ENCODE data around the gene COX7A1.
"Not testable (repeated sequence)": the region's sequence is repeated elsewhere in the genome, so short reads cannot be mapped to it uniquely, and the experiment has no call there.

Gene COX7A1

DNA sequence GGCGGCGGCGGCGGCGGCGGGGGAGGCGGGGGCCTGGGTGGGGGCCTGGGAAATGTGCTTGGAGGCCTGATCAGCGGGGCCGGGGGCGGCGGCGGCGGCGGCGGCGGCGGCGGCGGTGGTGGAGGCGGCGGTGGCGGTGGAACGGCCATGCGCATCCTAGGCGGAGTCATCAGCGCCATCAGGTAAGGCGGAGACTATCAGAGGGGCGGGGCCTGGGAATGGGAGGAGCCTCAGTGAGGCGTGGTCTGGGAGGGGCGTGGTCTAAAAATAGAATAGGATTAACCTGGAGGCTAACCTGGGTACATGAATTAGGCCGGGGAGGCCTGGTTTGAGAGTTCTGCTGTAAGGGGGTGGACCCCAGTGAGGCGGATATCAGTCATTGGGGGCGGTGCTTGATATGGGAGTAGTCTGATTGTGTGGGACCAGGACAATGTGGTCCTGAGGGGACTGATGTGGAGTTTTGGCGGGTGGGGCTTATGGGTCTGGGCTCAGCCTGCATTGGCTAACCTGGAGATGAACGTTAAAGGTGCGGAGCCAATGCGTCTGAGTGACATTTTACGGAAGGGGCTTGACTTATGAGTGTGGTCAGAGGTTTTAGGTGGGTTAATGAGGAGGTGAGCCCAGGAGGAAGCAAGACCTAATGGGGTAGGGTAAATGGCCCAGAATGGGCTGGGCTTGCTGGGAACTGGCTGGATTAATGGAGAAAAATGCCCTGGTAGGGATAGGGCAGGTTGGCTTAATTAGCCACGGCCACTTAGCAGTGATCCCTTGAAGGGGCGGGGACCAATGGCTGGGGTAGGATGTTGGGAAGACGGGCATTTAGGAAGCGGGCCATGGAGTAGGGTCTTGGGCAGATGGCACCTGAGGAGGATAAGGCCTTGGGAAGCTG is 11.0 kb downstream of the COX7A1 start:
- Histone ChIP-seq H3K4me1 (ENCODE audit: control insufficient read depth, insufficient read depth, low read length) (peaks cover 8% of the 10 kb centered on the region), H3K4me3 (ENCODE audit: low read depth, low read length) (peak overlapping the region; percentile 95), H3K9me3 (ENCODE audit: control insufficient read depth, insufficient read depth, low read depth, low read length) (no peaks in the 10 kb centered on the region), H3K27me3 (ENCODE audit: control insufficient read depth, insufficient read depth, low read length) (no peaks in the 10 kb centered on the region), H3K36me3 (ENCODE audit: control insufficient read depth, insufficient read depth, low read length) (peaks cover 40% of the 10 kb centered on the region), H3K27ac (ENCODE audit: low read depth, low read length) (no peak overlapping the region), H3K9ac (ENCODE audit: low read length) (peak overlapping the region; percentile 95)

DNA sequence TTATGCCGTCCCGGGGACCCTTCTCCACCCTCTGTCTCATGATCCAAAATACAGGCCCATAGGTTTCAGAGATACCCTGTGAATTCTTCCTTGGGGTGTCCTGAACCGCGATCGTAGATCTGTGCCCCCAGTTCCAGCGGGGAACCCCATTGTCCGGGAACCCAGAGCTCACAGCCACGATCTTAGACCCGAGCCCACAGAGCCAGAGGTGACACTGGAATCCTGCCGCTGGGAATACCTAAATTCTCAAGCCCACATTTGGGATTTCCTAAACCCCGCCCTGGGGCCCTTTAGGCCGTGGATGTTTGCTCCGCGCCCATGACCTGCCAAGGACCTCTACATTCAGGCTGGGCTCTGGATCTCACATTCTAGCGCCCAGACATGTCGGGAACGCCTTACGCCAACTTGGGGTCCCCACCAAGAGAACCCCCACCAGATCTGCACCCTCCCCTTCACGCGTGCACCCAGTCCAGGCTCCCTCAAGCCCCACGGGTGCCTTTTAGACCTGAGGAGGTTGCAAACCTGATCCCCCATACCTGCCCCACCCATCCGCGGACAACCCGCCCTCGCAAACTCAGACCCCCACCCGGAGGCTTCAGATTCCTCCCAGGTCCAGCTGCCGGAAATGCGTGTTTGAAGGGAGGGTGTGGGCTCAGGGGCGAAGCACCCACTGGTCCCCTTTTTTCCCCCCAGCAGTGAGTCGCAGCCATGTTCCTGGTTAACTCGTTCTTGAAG is 11.8 kb downstream of the COX7A1 start:
- Histone ChIP-seq H3K4me1 (ENCODE audit: control insufficient read depth, insufficient read depth, low read length) (peaks cover 8% of the 10 kb centered on the region), H3K36me3 (ENCODE audit: control insufficient read depth, insufficient read depth, low read length) (peaks cover 32% of the 10 kb centered on the region), H3K27ac (ENCODE audit: low read depth, low read length) (peak overlapping the region; percentile 88), H3K4me3 (ENCODE audit: low read depth, low read length) (peak overlapping the region; percentile 95), H3K9me3 (ENCODE audit: control insufficient read depth, insufficient read depth, low read depth, low read length) (no peaks in the 10 kb centered on the region), H3K27me3 (ENCODE audit: control insufficient read depth, insufficient read depth, low read length) (no peaks in the 10 kb centered on the region), H3K9ac (ENCODE audit: low read length) (peak overlapping the region; percentile 95)

DNA sequence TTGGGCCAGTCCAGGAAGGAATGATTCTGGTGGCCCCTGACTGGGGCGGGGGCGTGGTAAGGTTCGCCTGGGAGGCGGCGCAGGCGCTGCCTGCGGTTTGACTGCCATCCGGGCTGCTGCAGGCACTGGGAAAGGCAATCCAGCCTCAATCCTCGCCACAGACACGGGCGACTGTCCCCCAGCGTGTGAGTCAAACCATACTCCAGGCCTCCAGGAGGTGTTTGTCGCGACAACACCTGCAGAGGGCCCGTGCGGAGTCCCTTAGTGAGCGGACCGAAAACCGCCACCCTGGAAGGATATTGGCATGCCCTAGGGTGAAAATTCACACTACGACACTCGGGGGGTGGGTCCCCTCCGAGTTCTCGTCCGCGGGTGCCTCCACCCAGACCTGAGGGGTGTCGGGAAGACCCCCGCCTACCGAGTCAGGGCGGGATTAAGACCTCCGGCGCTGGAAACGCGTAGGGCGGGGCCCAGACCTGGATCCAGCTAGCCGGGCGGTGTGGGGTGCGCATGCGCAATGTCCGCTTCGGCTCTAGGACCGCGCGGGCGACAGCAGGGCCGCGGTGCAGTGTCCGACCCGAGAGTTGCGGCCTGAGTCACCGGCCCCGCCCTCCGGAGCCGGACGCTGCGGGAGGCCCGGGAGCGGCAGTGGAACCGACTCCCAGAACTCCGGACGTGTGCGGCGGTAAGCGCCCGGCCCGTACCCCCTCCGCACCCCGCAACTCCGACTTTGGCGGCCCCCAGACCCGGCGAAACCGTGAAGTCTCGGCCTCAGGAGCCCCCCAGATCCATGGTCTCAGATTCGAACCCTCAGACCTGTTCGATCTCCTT is 12.6 kb downstream of the COX7A1 start, which contains the start of gene CAPNS1:
CAPNS1 (plus strand) TSS at position 594 of the 831 bp plus-strand sequence. CDS start 946 bp downstream, outside the sequence.
- Histone ChIP-seq H3K4me3 (ENCODE audit: low read depth, low read length) (peak within 1 kb of the TSS; percentile 95), H3K4me1 (ENCODE audit: control insufficient read depth, insufficient read depth, low read length) (peaks cover 8% of the 10 kb centered on the region), H3K27ac (ENCODE audit: low read depth, low read length) (peak within 1 kb of the TSS; percentile 88), H3K27me3 (ENCODE audit: control insufficient read depth, insufficient read depth, low read length) (no peaks in the 10 kb centered on the region), H3K9me3 (ENCODE audit: control insufficient read depth, insufficient read depth, low read depth, low read length) (no peaks in the 10 kb centered on the region), H3K36me3 (ENCODE audit: control insufficient read depth, insufficient read depth, low read length) (peaks cover 24% of the 10 kb centered on the region), H3K9ac (ENCODE audit: low read length) (peak within 1 kb of the TSS; percentile 95)

DNA sequence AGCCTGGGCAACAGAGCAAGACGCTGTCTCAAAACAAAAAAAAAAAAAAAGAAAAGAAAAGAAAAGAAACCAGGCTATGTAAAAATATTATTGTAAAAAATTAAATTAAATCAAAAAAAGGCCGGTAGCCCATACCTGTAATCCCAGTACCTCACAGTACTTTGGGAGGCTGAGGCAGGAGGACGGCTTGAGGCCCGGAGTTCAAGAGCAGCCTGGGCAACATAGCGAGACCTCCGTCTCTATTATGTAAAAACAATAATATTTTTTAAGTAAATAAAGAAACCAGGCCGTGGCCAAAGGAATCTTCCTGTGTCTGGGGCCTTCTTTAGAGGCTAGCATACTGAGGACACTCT is 13.2 kb downstream of the COX7A1 start:
- Histone ChIP-seq H3K9me3 (ENCODE audit: control insufficient read depth, insufficient read depth, low read depth, low read length) (no peaks in the 10 kb centered on the region), H3K9ac (ENCODE audit: low read length) (peak overlapping the region; percentile 87), H3K36me3 (ENCODE audit: control insufficient read depth, insufficient read depth, low read length) (peaks cover 18% of the 10 kb centered on the region), H3K4me1 (ENCODE audit: control insufficient read depth, insufficient read depth, low read length) (peaks cover 8% of the 10 kb centered on the region), H3K27ac (ENCODE audit: low read depth, low read length) (no peak overlapping the region), H3K4me3 (ENCODE audit: low read depth, low read length) (peak overlapping the region; percentile 95), H3K27me3 (ENCODE audit: control insufficient read depth, insufficient read depth, low read length) (no peaks in the 10 kb centered on the region)

DNA sequence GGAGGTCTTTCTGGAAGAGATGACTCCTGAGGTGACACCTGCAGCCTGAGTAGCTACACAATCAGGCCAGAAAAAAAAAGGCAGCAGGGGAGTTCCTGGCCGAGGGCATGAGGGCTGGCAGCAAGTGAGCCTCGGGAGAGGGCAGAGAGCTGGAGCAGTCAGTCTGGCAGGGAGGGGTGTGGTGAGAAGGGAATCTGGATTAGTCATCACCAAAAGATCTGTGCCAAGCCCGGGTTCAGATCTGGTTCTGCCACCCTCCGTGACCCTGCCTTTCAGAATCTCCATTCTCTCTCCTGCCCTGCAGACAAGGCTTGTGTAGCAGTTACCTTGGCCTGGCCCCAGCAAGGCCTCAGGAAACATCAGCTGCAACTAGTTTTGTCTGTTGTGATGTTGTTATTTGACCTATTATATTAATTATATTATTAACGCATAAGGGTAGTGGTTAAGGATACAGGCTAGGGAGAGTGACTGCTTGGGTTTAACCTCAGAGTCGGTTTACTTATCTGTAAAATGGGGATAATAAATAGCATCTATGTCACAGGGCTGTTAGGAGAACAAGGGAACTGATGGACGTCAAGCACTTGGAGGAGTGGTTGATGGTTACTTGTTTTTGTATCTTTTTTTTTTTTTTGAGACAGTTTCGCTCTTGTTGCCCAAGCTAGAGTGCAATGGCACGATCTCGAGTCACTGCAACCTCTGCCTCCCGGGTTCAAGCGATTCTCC is 15.1 kb downstream of the COX7A1 start:
- H3K9me3 ChIP-seq (ENCODE audit: control insufficient read depth, insufficient read depth, low read depth, low read length), result no peaks in the 10 kb centered on the region
- H3K27ac ChIP-seq (ENCODE audit: low read depth, low read length), result no peak overlapping the region
- H3K9ac ChIP-seq (ENCODE audit: low read length), result no peak overlapping the region
- H3K4me3 ChIP-seq (ENCODE audit: low read depth, low read length), result no peak overlapping the region
- peaks cover 8% of the 10 kb centered on the region for H3K4me1 ChIP-seq (ENCODE audit: control insufficient read depth, insufficient read depth, low read length)
- H3K36me3 ChIP-seq (ENCODE audit: control insufficient read depth, insufficient read depth, low read length), result peaks cover 6% of the 10 kb centered on the region; the same call in 1 of the 2 replicates
- H3K27me3 ChIP-seq (ENCODE audit: control insufficient read depth, insufficient read depth, low read length), result no peaks in the 10 kb centered on the region

DNA sequence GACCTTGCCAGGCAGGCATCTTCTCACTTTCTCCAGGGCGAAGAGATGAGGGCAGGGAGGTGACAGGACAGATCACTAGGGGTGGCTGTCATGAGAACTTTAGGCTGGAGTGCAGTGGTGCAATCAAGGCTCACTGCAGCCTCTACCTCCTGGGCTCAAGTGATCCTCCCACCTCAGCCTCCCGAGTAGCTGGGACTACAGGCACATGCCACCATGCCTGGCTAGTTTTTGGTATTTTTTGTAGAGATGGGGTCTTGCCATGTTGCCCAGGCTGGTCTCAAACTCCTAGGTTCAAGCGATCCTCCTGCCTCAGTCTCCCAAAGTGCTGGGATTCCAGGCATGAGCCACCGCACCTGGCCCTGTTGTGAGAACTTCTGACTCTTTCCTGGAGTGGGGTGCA is 17.4 kb downstream of the COX7A1 start:
- H3K4me3 ChIP-seq (ENCODE audit: low read depth, low read length); H3K27me3 ChIP-seq (ENCODE audit: control insufficient read depth, insufficient read depth, low read length); H3K27ac ChIP-seq (ENCODE audit: low read depth, low read length); H3K36me3 ChIP-seq (ENCODE audit: control insufficient read depth, insufficient read depth, low read length); H3K4me1 ChIP-seq (ENCODE audit: control insufficient read depth, insufficient read depth, low read length); H3K9ac ChIP-seq (ENCODE audit: low read length); H3K9me3 ChIP-seq (ENCODE audit: control insufficient read depth, insufficient read depth, low read depth, low read length): not testable (repeated sequence)

DNA sequence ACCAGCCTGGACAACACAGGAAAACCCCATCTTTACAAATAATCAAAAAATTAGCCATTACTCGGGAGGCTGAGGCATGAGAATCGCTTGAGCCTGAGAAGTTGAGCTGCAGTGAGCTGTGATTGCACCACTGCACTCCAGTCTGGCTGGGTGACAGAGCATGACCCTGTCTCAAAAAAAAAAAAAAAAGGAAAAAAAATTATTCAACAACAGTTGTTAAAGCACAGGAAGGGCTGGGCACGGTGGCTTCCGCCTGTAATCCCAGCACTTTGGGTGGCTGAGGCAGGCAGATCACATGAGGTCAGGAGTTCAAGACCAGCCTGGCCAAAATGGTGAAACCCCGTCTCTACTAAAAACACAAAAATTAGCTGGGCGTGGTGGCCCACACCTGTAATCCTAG is 21.0 kb downstream of the COX7A1 start:
- not testable (repeated sequence) for H3K27me3 ChIP-seq (ENCODE audit: control insufficient read depth, insufficient read depth, low read length); H3K9ac ChIP-seq (ENCODE audit: low read length); H3K27ac ChIP-seq (ENCODE audit: low read depth, low read length); H3K4me3 ChIP-seq (ENCODE audit: low read depth, low read length); H3K36me3 ChIP-seq (ENCODE audit: control insufficient read depth, insufficient read depth, low read length); H3K4me1 ChIP-seq (ENCODE audit: control insufficient read depth, insufficient read depth, low read length); H3K9me3 ChIP-seq (ENCODE audit: control insufficient read depth, insufficient read depth, low read depth, low read length)

DNA sequence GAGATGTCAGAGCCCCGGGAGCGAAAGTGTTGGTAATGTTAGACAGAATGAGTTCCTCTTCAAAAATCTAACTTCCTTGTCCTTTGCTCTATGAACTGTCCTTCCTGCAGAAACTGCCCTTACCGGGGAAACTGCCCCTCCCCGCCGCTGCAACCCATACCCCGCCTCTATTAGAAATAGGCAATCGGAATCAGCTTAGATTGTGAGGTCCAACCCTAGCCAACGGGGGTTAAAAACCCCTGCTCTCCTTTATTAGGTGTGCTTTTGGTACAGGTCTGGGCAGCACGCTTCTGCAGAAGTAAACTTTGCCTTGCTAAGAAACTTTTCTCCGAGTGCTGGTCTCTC is 23.9 kb downstream of the COX7A1 start:
- Histone ChIP-seq H3K27ac (ENCODE audit: low read depth, low read length) (peak overlapping the region; percentile 48; the same call in 1 of the 2 replicates), H3K9ac (ENCODE audit: low read length) (peak overlapping the region; percentile 74)

DNA sequence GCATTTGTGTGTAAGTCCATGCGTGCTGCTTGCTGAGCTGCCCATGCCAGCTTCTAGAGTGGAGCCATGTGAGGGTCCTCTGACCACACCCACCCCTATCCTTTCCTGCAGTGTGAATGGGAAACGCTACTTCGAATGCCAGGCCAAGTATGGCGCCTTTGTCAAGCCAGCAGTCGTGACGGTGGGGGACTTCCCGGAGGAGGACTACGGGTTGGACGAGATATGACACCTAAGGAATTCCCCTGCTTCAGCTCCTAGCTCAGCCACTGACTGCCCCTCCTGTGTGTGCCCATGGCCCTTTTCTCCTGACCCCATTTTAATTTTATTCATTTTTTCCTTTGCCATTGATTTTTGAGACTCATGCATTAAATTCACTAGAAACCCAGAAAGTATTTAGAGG is 26.7 kb downstream of the COX7A1 start:
- H3K36me3 ChIP-seq (ENCODE audit: control insufficient read depth, insufficient read depth, low read length), result peaks cover 49% of the 10 kb centered on the region
- no peak overlapping the region for H3K27ac ChIP-seq (ENCODE audit: low read depth, low read length)
- no peak overlapping the region for H3K4me3 ChIP-seq (ENCODE audit: low read depth, low read length)
- 0 out of 2 replicates have a peak, but pooled peaks cover under 1% of the 10 kb centered on the region for H3K4me1 ChIP-seq (ENCODE audit: control insufficient read depth, insufficient read depth, low read length)
- H3K9ac ChIP-seq (ENCODE audit: low read length), result no peak overlapping the region
- no peaks in the 10 kb centered on the region for H3K9me3 ChIP-seq (ENCODE audit: control insufficient read depth, insufficient read depth, low read depth, low read length)
- no peaks in the 10 kb centered on the region for H3K27me3 ChIP-seq (ENCODE audit: control insufficient read depth, insufficient read depth, low read length)

More for the DNA sequence above, 23.9 kb downstream of the COX7A1 start:
- Histone ChIP-seq H3K36me3 (ENCODE audit: control insufficient read depth, insufficient read depth, low read length) (peaks cover 25% of the 10 kb centered on the region), H3K9me3 (ENCODE audit: control insufficient read depth, insufficient read depth, low read depth, low read length) (no peaks in the 10 kb centered on the region), H3K4me3 (ENCODE audit: low read depth, low read length) (peak overlapping the region; percentile 63), H3K27me3 (ENCODE audit: control insufficient read depth, insufficient read depth, low read length) (no peaks in the 10 kb centered on the region), H3K4me1 (ENCODE audit: control insufficient read depth, insufficient read depth, low read length) (peaks cover 6% of the 10 kb centered on the region; the same call in 1 of the 2 replicates)

DNA sequence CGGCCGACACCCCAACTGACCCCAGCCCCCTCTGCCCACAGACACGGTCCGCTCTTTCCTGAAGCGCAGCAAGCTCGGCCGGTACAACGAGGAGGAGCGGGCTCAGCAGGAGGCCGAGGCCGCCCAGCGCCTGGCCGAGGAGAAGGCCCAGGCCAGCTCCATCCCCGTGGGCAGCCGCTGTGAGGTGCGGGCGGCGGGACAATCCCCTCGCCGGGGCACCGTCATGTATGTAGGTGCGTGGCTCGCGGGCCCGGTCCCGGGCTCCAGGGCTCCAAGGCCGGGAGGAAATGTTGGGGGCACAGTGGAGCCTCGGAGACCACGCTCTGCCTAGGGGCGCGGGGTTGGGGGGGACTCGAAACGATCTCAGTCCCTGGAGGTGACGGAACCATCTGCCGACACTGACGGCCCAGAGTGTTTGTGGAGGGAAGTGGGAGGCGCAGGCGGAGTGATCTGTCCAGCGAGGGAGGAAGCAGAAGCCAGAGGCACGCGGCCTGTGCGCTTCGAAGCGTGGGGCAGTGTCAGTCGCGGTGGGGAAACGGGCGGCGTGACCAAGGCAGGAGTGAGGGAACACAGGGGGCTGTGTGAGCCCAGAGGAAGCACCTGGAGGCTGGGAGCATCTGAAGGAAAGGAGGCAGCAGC is 30.6 kb downstream of the COX7A1 start:
- Histone ChIP-seq H3K4me3 (ENCODE audit: low read depth, low read length) (no peak overlapping the region), H3K27me3 (ENCODE audit: control insufficient read depth, insufficient read depth, low read length) (no peaks in the 10 kb centered on the region), H3K9me3 (ENCODE audit: control insufficient read depth, insufficient read depth, low read depth, low read length) (no peaks in the 10 kb centered on the region), H3K9ac (ENCODE audit: low read length) (no peak overlapping the region), H3K36me3 (ENCODE audit: control insufficient read depth, insufficient read depth, low read length) (peaks cover 80% of the 10 kb centered on the region), H3K27ac (ENCODE audit: low read depth, low read length) (no peak overlapping the region), H3K4me1 (ENCODE audit: control insufficient read depth, insufficient read depth, low read length) (peaks cover 9% of the 10 kb centered on the region; the same call in 1 of the 2 replicates)

Data from HUES6 (cell line).